Stimulated activated CD4-positive, alpha-beta T cell treated with anti-CD3 and anti-CD28 coated beads, Interleukin-2, amount 100 ng/mL, for 4 hours (primary cell): ENCODE data around the gene UBQLN4.

ENCODE experiments used
- DNase-seq: peaks from one replicate; pipeline ENCODE4 v3.0.0-alpha.2; 2020; ENCODE audit warnings: low read depth

The UBQLN4 gene

GRCh38 chr1:156053768-156054499 is at the start of gene UBQLN4:
Gene UBQLN4, minus strand, starts transcription at chr1:156053798. Its CDS starts 97 bp downstream, at chr1:156053701.
- peak; percentile 85 for DNase-seq

- no peak for DNase-seq
These were observed 49.3 kb upstream of the UBQLN4 start for GRCh38 chr1:156102633-156103511.

- no peak for DNase-seq
These were observed 48.3 kb upstream of the UBQLN4 start for GRCh38 chr1:156101880-156102279.

GRCh38 chr1:156100205-156100995 is 46.8 kb upstream of the UBQLN4 start:
- DNase-seq, result no peak

- no peak for DNase-seq
These were observed 45.7 kb upstream of the UBQLN4 start for GRCh38 chr1:156099282-156099681.

DNA sequence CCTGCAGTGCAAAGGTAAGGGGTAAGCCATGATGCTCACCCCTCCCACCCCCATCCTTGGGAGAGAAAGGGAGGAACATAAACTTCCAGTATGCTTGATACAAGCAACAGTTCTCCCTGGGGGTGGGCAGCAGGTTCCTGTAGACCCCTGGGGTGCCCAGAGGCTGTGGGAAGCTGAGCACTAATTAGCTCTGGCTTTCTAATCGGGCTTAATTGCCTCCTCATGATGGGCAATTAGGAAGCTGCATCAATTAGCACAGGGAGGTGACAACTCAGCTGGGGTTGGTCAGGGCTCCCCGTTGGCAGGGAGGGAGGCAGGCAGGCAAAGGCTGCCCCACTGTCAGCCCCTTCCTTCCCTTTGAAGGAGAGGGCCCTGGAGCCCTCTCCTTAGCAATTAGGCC is 45.2 kb upstream of the UBQLN4 start:
- DNase-seq, result no peak

GRCh38 chr1:156097499-156098178 is 44.0 kb upstream of the UBQLN4 start:
- no peak for DNase-seq

GRCh38 chr1:156096640-156097391 is 43.2 kb upstream of the UBQLN4 start:
- DNase-seq, result peak; percentile 82

DNA sequence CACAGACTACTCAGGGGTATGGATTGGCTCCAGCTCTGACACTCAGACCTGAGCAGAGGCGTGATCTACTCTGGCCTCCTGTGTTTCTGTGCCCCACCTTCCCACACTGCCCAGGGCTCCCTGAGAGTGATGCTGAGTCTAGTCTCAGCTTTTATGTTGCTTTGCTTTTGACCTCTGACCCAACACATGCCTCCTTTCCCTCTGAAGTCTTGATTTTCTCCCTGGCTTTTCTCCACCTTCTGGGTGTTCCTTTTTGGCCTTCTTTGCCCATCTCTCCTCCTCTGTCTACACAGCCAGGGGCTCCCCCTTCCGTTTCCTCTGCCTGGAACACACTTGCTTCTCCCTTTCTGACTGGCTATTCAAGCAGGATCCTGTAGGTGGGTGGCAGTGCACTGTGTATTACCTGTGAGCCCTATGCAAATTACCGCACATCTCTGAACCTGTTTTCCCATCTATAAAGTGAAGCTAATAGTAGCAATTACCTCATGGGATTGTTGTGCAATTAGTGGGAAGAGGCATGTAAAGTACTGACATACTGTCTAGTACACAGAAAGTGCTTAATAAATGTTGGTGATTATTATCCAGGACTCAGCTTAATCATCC is 42.4 kb upstream of the UBQLN4 start:
- DNase-seq, result no peak

- no peak for DNase-seq
These were observed 38.0 kb upstream of the UBQLN4 start for GRCh38 chr1:156091610-156092009.

- peak; percentile 85 for DNase-seq
These were observed 37.2 kb upstream of the UBQLN4 start for GRCh38 chr1:156090840-156091188.

DNA sequence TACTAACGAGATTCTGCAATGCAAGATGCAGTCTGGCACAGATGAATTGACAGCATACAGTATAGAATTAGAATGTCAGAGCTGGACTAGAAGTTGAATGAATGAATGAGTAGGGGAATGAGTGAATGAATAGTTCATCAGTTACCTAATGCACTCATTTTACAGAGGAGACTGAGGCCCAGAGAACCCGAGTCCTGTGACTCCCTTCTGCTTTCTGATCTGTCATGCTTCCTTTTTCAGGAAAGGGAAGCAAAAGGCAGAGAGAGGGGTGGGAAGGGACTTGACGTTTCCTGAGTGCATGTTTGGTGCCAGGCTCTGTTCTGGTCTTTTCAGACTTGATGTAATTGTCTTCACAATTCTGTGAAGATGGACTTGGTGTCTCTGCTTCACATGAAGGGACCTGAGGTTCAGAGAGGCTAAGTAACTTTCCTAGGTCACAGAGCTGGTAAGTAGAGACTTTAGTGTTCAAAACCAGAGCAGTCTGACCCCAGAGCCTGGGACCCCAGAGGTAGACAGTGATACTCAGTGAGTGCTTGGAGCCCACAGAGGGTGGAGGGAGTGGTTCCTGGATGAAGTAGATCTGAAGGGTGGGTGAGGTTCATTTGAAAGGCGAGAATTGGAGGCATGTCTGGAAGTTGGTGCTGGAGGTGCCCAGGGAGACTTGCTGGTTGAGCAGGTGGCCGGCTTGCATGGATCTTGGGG is 36.7 kb upstream of the UBQLN4 start:
- DNase-seq, result no peak

- DNase-seq, result no peak
These were observed 36.1 kb upstream of the UBQLN4 start for GRCh38 chr1:156089704-156090103.

GRCh38 chr1:156086256-156086662 is 32.7 kb upstream of the UBQLN4 start:
- DNase-seq, result no peak

- no peak for DNase-seq
These were observed 30.5 kb upstream of the UBQLN4 start for GRCh38 chr1:156083800-156084790.

- peak; percentile 37 for DNase-seq
These were observed 28.9 kb upstream of the UBQLN4 start, which contains the start of gene MEX3A for GRCh38 chr1:156082309-156083091. Gene MEX3A, minus strand, starts transcription at chr1:156082465. Its CDS starts 467 bp downstream, at chr1:156081998.

GRCh38 chr1:156081917-156082308 is 28.3 kb upstream of the UBQLN4 start:
- no peak for DNase-seq
